Measurements from ENCODE around the gene BAIAP2L1. TPM values are rescaled to one million over a fixed set of nuclear protein-coding genes. Genes with fewer than 3 reads are reported as not detected.

BAIAP2L1 gene
- total and polyA plus RNA-seq, 5 donors: 0.71 to 2.1 (median 1.2) TPM

GRCh38 chr7:98375664-98376063 lies 25.2 kb downstream of the BAIAP2L1 start:
- Histone ChIP-seq H3K27me3 (ENCODE audit: control insufficient read depth, insufficient read depth) (no peaks in the 10 kb centered on the region), H3K27ac (ENCODE audit: low read length) (no peak overlapping the region), H3K4me1 (ENCODE audit: control insufficient read depth, insufficient read depth, low read length) (no peaks in the 10 kb centered on the region), H3K4me3 (ENCODE audit: low read length) (no peak overlapping the region), H3K9me3 (ENCODE audit: control insufficient read depth, low read length) (no peaks in the 10 kb centered on the region)
- intact Hi-C loops (cut with DNase I): no loop called here
- no peak for ATAC-seq
- WGBS: 92% methylated on average over 7 of the region's 7 CpGs
- no peak for DNase-seq

GRCh38 chr7:98374285-98374680 lies 26.6 kb downstream of the BAIAP2L1 start:
- H3K9me3 ChIP-seq (ENCODE audit: control insufficient read depth, low read length): no peaks in the 10 kb centered on the region
- WGBS: 94% methylated on average over 3 of the region's 3 CpGs
- DNase-seq: no peak
- no peak for ATAC-seq
- intact Hi-C loops (cut with DNase I): no loop called here
- no peak overlapping the region for H3K27ac ChIP-seq (ENCODE audit: low read length)
- no peaks in the 10 kb centered on the region for H3K4me1 ChIP-seq (ENCODE audit: control insufficient read depth, insufficient read depth, low read length)
- no peaks in the 10 kb centered on the region for H3K27me3 ChIP-seq (ENCODE audit: control insufficient read depth, insufficient read depth)
- H3K4me3 ChIP-seq (ENCODE audit: low read length): no peak overlapping the region

- no peak overlapping the region for H3K27ac ChIP-seq (ENCODE audit: low read length)
- intact Hi-C loops (cut with DNase I): no loop called here
- H3K27me3 ChIP-seq (ENCODE audit: control insufficient read depth, insufficient read depth): no peaks in the 10 kb centered on the region
- 86% methylated on average over 3 of the region's 3 CpGs for WGBS
- H3K4me1 ChIP-seq (ENCODE audit: control insufficient read depth, insufficient read depth, low read length): no peaks in the 10 kb centered on the region
- DNase-seq (no peak), ATAC-seq (no peak)
- H3K9me3 ChIP-seq (ENCODE audit: control insufficient read depth, low read length): no peaks in the 10 kb centered on the region
- H3K4me3 ChIP-seq (ENCODE audit: low read length): no peak overlapping the region
Measured at GRCh38 chr7:98372993-98373392, 27.9 kb downstream of the BAIAP2L1 start.

GRCh38 chr7:98369726-98370125 lies 31.2 kb downstream of the BAIAP2L1 start:
- WGBS: 83% methylated on average over 7 of the region's 7 CpGs
- Histone ChIP-seq H3K27me3 (ENCODE audit: control insufficient read depth, insufficient read depth) (no peaks in the 10 kb centered on the region), H3K4me1 (ENCODE audit: control insufficient read depth, insufficient read depth, low read length) (no peaks in the 10 kb centered on the region), H3K27ac (ENCODE audit: low read length) (no peak overlapping the region), H3K4me3 (ENCODE audit: low read length) (no peak overlapping the region), H3K9me3 (ENCODE audit: control insufficient read depth, low read length) (no peaks in the 10 kb centered on the region)
- no peak for DNase-seq
- no peak for ATAC-seq
- intact Hi-C loops (cut with DNase I): no loop called here

GRCh38 chr7:98368716-98369115 lies 32.2 kb downstream of the BAIAP2L1 start:
- no peak overlapping the region for H3K4me3 ChIP-seq (ENCODE audit: low read length)
- DNase-seq (no peak), ATAC-seq (no peak)
- intact Hi-C loops (cut with DNase I): no loop called here
- no peaks in the 10 kb centered on the region for H3K27me3 ChIP-seq (ENCODE audit: control insufficient read depth, insufficient read depth)
- H3K9me3 ChIP-seq (ENCODE audit: control insufficient read depth, low read length): no peaks in the 10 kb centered on the region
- H3K4me1 ChIP-seq (ENCODE audit: control insufficient read depth, insufficient read depth, low read length): no peaks in the 10 kb centered on the region
- 50% methylated on average over 8 of the region's 8 CpGs for WGBS
- H3K27ac ChIP-seq (ENCODE audit: low read length): no peak overlapping the region

- Histone ChIP-seq H3K9me3 (ENCODE audit: control insufficient read depth, low read length) (no peaks in the 10 kb centered on the region), H3K4me3 (ENCODE audit: low read length) (no peak overlapping the region), H3K27ac (ENCODE audit: low read length) (no peak overlapping the region), H3K4me1 (ENCODE audit: control insufficient read depth, insufficient read depth, low read length) (no peaks in the 10 kb centered on the region), H3K27me3 (ENCODE audit: control insufficient read depth, insufficient read depth) (no peaks in the 10 kb centered on the region)
- intact Hi-C loops (cut with DNase I): no loop called here
- DNase-seq (no peak), ATAC-seq (no peak)
- WGBS: 81% methylated on average over 6 of the region's 6 CpGs
Measured at GRCh38 chr7:98366562-98366938, 34.3 kb downstream of the BAIAP2L1 start.

- H3K9me3 ChIP-seq (ENCODE audit: control insufficient read depth, low read length): no peaks in the 10 kb centered on the region
- no peak overlapping the region for H3K4me3 ChIP-seq (ENCODE audit: low read length)
- ATAC-seq (peak; percentile 75 to 95), DNase-seq (peak; percentile 41 to 70 (median 68))
- intact Hi-C loops (cut with DNase I): no loop called here
- H3K27me3 ChIP-seq (ENCODE audit: control insufficient read depth, insufficient read depth): no peaks in the 10 kb centered on the region
- WGBS: 57% methylated on average over 11 of the region's 11 CpGs
- no peaks in the 10 kb centered on the region for H3K4me1 ChIP-seq (ENCODE audit: control insufficient read depth, insufficient read depth, low read length)
- peak overlapping the region; percentile 65 for H3K27ac ChIP-seq (ENCODE audit: low read length)
Measured at GRCh38 chr7:98365863-98366561, 34.9 kb downstream of the BAIAP2L1 start.

GRCh38 chr7:98364220-98364619 lies 36.7 kb downstream of the BAIAP2L1 start:
- 93% methylated on average over 8 of the region's 8 CpGs for WGBS
- ATAC-seq (no peak), DNase-seq (no peak)
- no peaks in the 10 kb centered on the region for H3K4me1 ChIP-seq (ENCODE audit: control insufficient read depth, insufficient read depth, low read length)
- no peak overlapping the region for H3K27ac ChIP-seq (ENCODE audit: low read length)
- H3K9me3 ChIP-seq (ENCODE audit: control insufficient read depth, low read length): no peaks in the 10 kb centered on the region
- H3K27me3 ChIP-seq (ENCODE audit: control insufficient read depth, insufficient read depth): no peaks in the 10 kb centered on the region
- H3K4me3 ChIP-seq (ENCODE audit: low read length): no peak overlapping the region
- intact Hi-C loops (cut with DNase I): no loop called here

GRCh38 chr7:98362517-98362916 lies 38.4 kb downstream of the BAIAP2L1 start:
- no peak for DNase-seq
- intact Hi-C loops (cut with DNase I): no loop called here
- Histone ChIP-seq H3K27ac (ENCODE audit: low read length) (no peak overlapping the region), H3K9me3 (ENCODE audit: control insufficient read depth, low read length) (no peaks in the 10 kb centered on the region), H3K27me3 (ENCODE audit: control insufficient read depth, insufficient read depth) (no peaks in the 10 kb centered on the region), H3K4me3 (ENCODE audit: low read length) (no peak overlapping the region), H3K4me1 (ENCODE audit: control insufficient read depth, insufficient read depth, low read length) (no peaks in the 10 kb centered on the region)
- 86% methylated on average over 4 of the region's 4 CpGs for WGBS
- no peak for ATAC-seq

GRCh38 chr7:98360221-98361130 lies 40.4 kb downstream of the BAIAP2L1 start:
- intact Hi-C loops (cut with DNase I): no loop called here
- peak in 1 of 2 donors; percentile 57 for ATAC-seq
- 65% methylated on average over 10 of the region's 10 CpGs for WGBS
- H3K27ac ChIP-seq (ENCODE audit: low read length): peak overlapping the region; percentile 48
- no peak for DNase-seq
- H3K9me3 ChIP-seq (ENCODE audit: control insufficient read depth, low read length): no peaks in the 10 kb centered on the region
- no peaks in the 10 kb centered on the region for H3K4me1 ChIP-seq (ENCODE audit: control insufficient read depth, insufficient read depth, low read length)
- H3K27me3 ChIP-seq (ENCODE audit: control insufficient read depth, insufficient read depth): no peaks in the 10 kb centered on the region
- H3K4me3 ChIP-seq (ENCODE audit: low read length): no peak overlapping the region

- Histone ChIP-seq H3K27ac (ENCODE audit: low read length) (no peak overlapping the region), H3K9me3 (ENCODE audit: control insufficient read depth, low read length) (no peaks in the 10 kb centered on the region), H3K27me3 (ENCODE audit: control insufficient read depth, insufficient read depth) (no peaks in the 10 kb centered on the region), H3K4me3 (ENCODE audit: low read length) (no peak overlapping the region), H3K4me1 (ENCODE audit: control insufficient read depth, insufficient read depth, low read length) (no peaks in the 10 kb centered on the region)
- intact Hi-C loops (cut with DNase I): no loop called here
- DNase-seq (no peak), ATAC-seq (no peak)
- 86% methylated on average over 13 of the region's 13 CpGs for WGBS
Measured at GRCh38 chr7:98359395-98359794, 41.5 kb downstream of the BAIAP2L1 start.

Measured in right cardiac atrium (tissue), 5 donors.